Smooth muscle cell (in vitro differentiated cells): ENCODE results near the gene RGS17. TPM values are rescaled to one million over a fixed set of nuclear protein-coding genes. Genes with fewer than 3 reads are reported as not detected.

Experiments
- DNase-seq: peaks from one replicate; lab custom pipeline; 2025; ENCODE audit not compliant: unreplicated experiment; lab: John Stamatoyannopoulos, UW
- H2AFZ ChIP-seq: fragments of 200-600 bp; sonication (generic); 2 replicates; pipeline ENCODE4 v1.6.0; 2016; ENCODE audit warnings: antibody characterized with exemption, low read depth, mild to moderate bottlenecking
- H3F3A ChIP-seq: fragments of 200-600 bp; sonication (generic); 2 replicates; pipeline ENCODE4 v1.6.0; 2017; ENCODE audit warnings: antibody characterized with exemption, low read depth
- H3K27ac ChIP-seq: fragments of 200-600 bp; sonication (generic); 2 replicates; pipeline ENCODE4 v1.5.1; 2016; ENCODE audit warnings: low read depth, mild to moderate bottlenecking
- H3K27me3 ChIP-seq: fragments of 200-600 bp; sonication (generic); 2 replicates; pipeline ENCODE4 v1.6.1; 2016; ENCODE audit warnings: low read depth, mild to moderate bottlenecking
- H3K36me3 ChIP-seq: fragments of 200-600 bp; sonication (generic); 2 replicates; pipeline ENCODE4 v1.5.1; 2016; ENCODE audit warnings: low read depth
- H3K4me1 ChIP-seq: fragments of 200-600 bp; sonication (generic); 2 replicates; pipeline ENCODE4 v1.5.1; 2016; ENCODE audit warnings: low read depth
- H3K4me2 ChIP-seq: fragments of 200-600 bp; sonication (generic); 2 replicates; pipeline ENCODE4 v1.6.0; 2016; ENCODE audit warnings: mild to moderate bottlenecking
- H3K4me3 ChIP-seq: fragments of 200-600 bp; sonication (generic); 2 replicates; pipeline ENCODE4 v1.5.1; 2016; ENCODE audit warnings: mild to moderate bottlenecking
- H3K79me2 ChIP-seq: fragments of 200-600 bp; sonication (generic); 2 replicates; pipeline ENCODE4 v1.6.0; 2016; ENCODE audit warnings: low read depth, mild to moderate bottlenecking
- H3K9ac ChIP-seq: fragments of 200-600 bp; sonication (generic); 2 replicates; pipeline ENCODE4 v1.6.0; 2016; ENCODE audit warnings: low read depth
- H3K9me3 ChIP-seq: fragments of 200-600 bp; sonication (generic); replicated peaks from 2 replicates; pipeline ENCODE4 v1.5.1; 2016; ENCODE audit warnings: low read depth
- H4K20me1 ChIP-seq: fragments of 200-600 bp; sonication (generic); 2 replicates; pipeline ENCODE4 v1.6.0; 2016; ENCODE audit warnings: low read depth
- CTCF ChIP-seq: fragments of 200-600 bp; sonication (generic); IDR thresholded peaks from 2 replicates; pipeline ENCODE4 v1.5.1; 2017; ENCODE audit warnings: borderline replicate concordance, mild to moderate bottlenecking, antibody characterized with exemption; ENCODE audit not compliant: insufficient read depth, poor library complexity, severe bottlenecking
- WGBS: methylation state at CpG from one replicate; pipeline ENCODE4 v1.1.7; 2016; ENCODE audit warnings: low lambda C conversion rate; 5-methylcytosine and 5-hydroxymethylcytosine counted together
- polyA plus RNA-seq: library from polyadenylated mRNA; unstranded; fragments of >200 nt; fragmentation: Nextera tagmentation; extraction: Ambion mirVana; gene quantifications from 2 replicates; pipeline ENCODE4 v1.2.1, GENCODE V29; 2016
- total RNA-seq: library from RNA; depleted of rRNA; stranded (reverse); fragments of >200 nt; gene quantifications from 2 replicates; pipeline ENCODE4 v1.2.3, GENCODE V29; 2014

The RGS17 gene
- total and polyA plus RNA-seq, 2 experiments from 2014 or later, result 1.7 to 2.7 TPM

- Histone ChIP-seq H2AFZ (no peak overlapping the region), H3K27ac (no peak overlapping the region), H3K9ac (no peak overlapping the region), H3F3A (peaks cover 4% of the 10 kb centered on the region), H3K36me3 (no peaks in the 10 kb centered on the region), H4K20me1 (no peaks in the 10 kb centered on the region), H3K9me3 (no peaks in the 10 kb centered on the region), H3K4me2 (no peak overlapping the region), H3K27me3 (no peaks in the 10 kb centered on the region), H3K4me1 (peaks cover 9% of the 10 kb centered on the region), H3K4me3 (no peak overlapping the region), H3K79me2 (no peaks in the 10 kb centered on the region)
- no peak for DNase-seq
- WGBS, result 86% methylated on average over 3 of the region's 3 CpGs
- TF ChIP-seq CTCF, result no peak
Observed at GRCh38 chr6:153088796-153089195, 42.3 kb downstream of the RGS17 start.

- Histone ChIP-seq H3K9ac (no peak overlapping the region), H3F3A (peaks cover 4% of the 10 kb centered on the region), H3K4me3 (no peak overlapping the region)
Observed at GRCh38 chr6:153087436-153087835, 43.6 kb downstream of the RGS17 start.

GRCh38 chr6:153086225-153086990 lies 44.7 kb downstream of the RGS17 start:
- no peak for TF ChIP-seq CTCF
- H3K4me2 ChIP-seq, result no peak overlapping the region
- H2AFZ ChIP-seq, result no peak overlapping the region
- no peaks in the 10 kb centered on the region for H3K9me3 ChIP-seq
- WGBS, result 93% methylated on average over 5 of the region's 5 CpGs
- no peak overlapping the region for H3K9ac ChIP-seq
- no peaks in the 10 kb centered on the region for H4K20me1 ChIP-seq
- H3F3A ChIP-seq, result peaks cover 4% of the 10 kb centered on the region
- no peak for DNase-seq
- H3K27ac ChIP-seq, result no peak overlapping the region
- no peaks in the 10 kb centered on the region for H3K36me3 ChIP-seq
- no peaks in the 10 kb centered on the region for H3K27me3 ChIP-seq
- H3K4me3 ChIP-seq, result no peak overlapping the region
- peaks cover 9% of the 10 kb centered on the region for H3K4me1 ChIP-seq
- no peaks in the 10 kb centered on the region for H3K79me2 ChIP-seq

More at GRCh38 chr6:153087436-153087835, 43.6 kb downstream of the RGS17 start:
- peak overlapping the region; percentile 10 for H3K4me2 ChIP-seq
- no peak for TF ChIP-seq CTCF
- no peaks in the 10 kb centered on the region for H3K9me3 ChIP-seq
- H3K36me3 ChIP-seq, result no peaks in the 10 kb centered on the region
- no peak for DNase-seq
- no peaks in the 10 kb centered on the region for H3K27me3 ChIP-seq
- H2AFZ ChIP-seq, result no peak overlapping the region
- no peaks in the 10 kb centered on the region for H3K79me2 ChIP-seq
- no peaks in the 10 kb centered on the region for H4K20me1 ChIP-seq
- H3K27ac ChIP-seq, result no peak overlapping the region
- H3K4me1 ChIP-seq, result peaks cover 9% of the 10 kb centered on the region

GRCh38 chr6:153085239-153085638 lies 45.8 kb downstream of the RGS17 start:
- no peaks in the 10 kb centered on the region for H3K36me3 ChIP-seq
- peak overlapping the region; percentile 42 for H3K4me2 ChIP-seq
- no peak for TF ChIP-seq CTCF
- H3K4me3 ChIP-seq, result no peak overlapping the region
- H4K20me1 ChIP-seq, result no peaks in the 10 kb centered on the region
- no peaks in the 10 kb centered on the region for H3K79me2 ChIP-seq
- WGBS, result 30% methylated on average over 5 of the region's 5 CpGs
- no peak for DNase-seq
- no peaks in the 10 kb centered on the region for H3K9me3 ChIP-seq
- H3K27me3 ChIP-seq, result no peaks in the 10 kb centered on the region
- peaks cover 4% of the 10 kb centered on the region for H3F3A ChIP-seq
- H2AFZ ChIP-seq, result peak overlapping the region; percentile 20
- peak overlapping the region; percentile 53 for H3K27ac ChIP-seq
- peaks cover 9% of the 10 kb centered on the region for H3K4me1 ChIP-seq
- H3K9ac ChIP-seq, result no peak overlapping the region
